Measurements from ENCODE around the gene PFDN6. TPM values are rescaled to one million over a fixed set of nuclear protein-coding genes. Genes with fewer than 3 reads are reported as not detected.

The PFDN6 gene
- total and polyA plus RNA-seq, 2 of the 13 experiments (the other 11 are each of a cell fraction or from before 2014, with no cell fraction given), result 75.5 to 87.0 TPM

- H3K4me2 ChIP-seq (ENCODE audit: low read depth, low read length), result no peak overlapping the region
- no peaks in the 10 kb centered on the region for H3K36me3 ChIP-seq (replicated peaks in 1 of 2; ENCODE audit: control insufficient read depth in 1 of 2, insufficient read depth in 2 of 2, low read length in 2 of 2)
- peaks cover 0 to 6% of the 10 kb centered on the region in 2 experiments; a peak in 1 of 5 replicates for H3K27me3 ChIP-seq (ENCODE audit: control insufficient read depth in 1 of 2, insufficient read depth in 2 of 2, low read length in 2 of 2)
- peaks cover 4% of the 10 kb centered on the region; the same call in 1 of the 2 replicates for H3K4me1 ChIP-seq (ENCODE audit: insufficient read depth, low read length)
- TF ChIP-seq RAD51 (IDR thresholded peaks at IDR 0.05; ENCODE audit: borderline replicate concordance) (no peak), NFKB2 (CRISPR knock-in tag; IDR thresholded peaks at IDR 0.05; ENCODE audit: borderline replicate concordance) (no peak), PRDM10 (CRISPR knock-in tag; IDR thresholded peaks at IDR 0.05; ENCODE audit: low read depth) (no peak), HOXA9 (CRISPR knock-in tag; IDR thresholded peaks at IDR 0.05; ENCODE audit: borderline replicate concordance) (no peak), MIER2 (CRISPR knock-in tag; IDR thresholded peaks at IDR 0.05) (no peak), ZFY (CRISPR knock-in tag; IDR thresholded peaks at IDR 0.05) (no peak), ATF7-NPFF (CRISPR knock-in tag; IDR thresholded peaks at IDR 0.05; ENCODE audit: low read depth) (no peak), ZNF776 (CRISPR knock-in tag; IDR thresholded peaks at IDR 0.05) (no peak), MATR3 (CRISPR knock-in tag; IDR thresholded peaks at IDR 0.05) (no peak), ZNF468 (CRISPR knock-in tag; IDR thresholded peaks at IDR 0.05) (no peak), SP1 (IDR thresholded peaks at IDR 0.05) (no peak), SP1 (CRISPR knock-in tag; IDR thresholded peaks at IDR 0.05) (no peak), TP53 (CRISPR knock-in tag; conservative IDR thresholded peaks at IDR 0.05) (no peak), ZNF530 (CRISPR knock-in tag; IDR thresholded peaks at IDR 0.05; ENCODE audit: low read depth) (no peak), ZNF30 (CRISPR knock-in tag; IDR thresholded peaks at IDR 0.05) (no peak), IKZF1 (IDR thresholded peaks at IDR 0.05) (no peak), PHF21A (CRISPR knock-in tag; IDR thresholded peaks at IDR 0.05) (no peak), ZNF772 (CRISPR knock-in tag; IDR thresholded peaks at IDR 0.05) (no peak), RNF219 (CRISPR knock-in tag; IDR thresholded peaks at IDR 0.05) (no peak)
- 59% methylated on average over 10 of the region's 10 CpGs for WGBS (ENCODE audit: low lambda C conversion rate)
- in situ Hi-C loops (cut with HindIII; ENCODE audit: extremely low pct_ligation_motif_present, low pct_unique_long_range_greater_than_20kb) (no loop called here), intact Hi-C loops (cut with micrococcal nuclease; ENCODE audit: unreplicated experiment) (no loop called here)
- POLR2A ChIA-PET, result no interaction called here
- H3K4me3 ChIP-seq (replicated peaks in 1 of 3; ENCODE audit: insufficient read depth in 1 of 3, low read depth in 2 of 3, low read length in 3 of 3), result no peak overlapping the region
- no peak overlapping the region for H3K9ac ChIP-seq (ENCODE audit: insufficient read depth, low read depth, low read length)
- no peaks in the 10 kb centered on the region for H3K79me2 ChIP-seq (ENCODE audit: insufficient read depth, low read length)
- H4K20me1 ChIP-seq (ENCODE audit: insufficient read depth, low read length), result no peaks in the 10 kb centered on the region
- FAIRE-seq (no peak), DNase-seq (ENCODE audit: low spot score) (no peak), ATAC-seq (no peak)
- H3K27ac ChIP-seq (ENCODE audit: extremely low read length, insufficient read depth, low read length), result no peak overlapping the region
- no peak overlapping the region for H2AFZ ChIP-seq (ENCODE audit: low read length)
- no TSS peak for BruUV-seq (replicated peaks)
- H3K9me3 ChIP-seq (ENCODE audit: low read length), result no peaks in the 10 kb centered on the region
- CTCF ChIA-PET (ENCODE audit: low intra/inter-chr PET ratio, low total read pairs), result no interaction called here
Measured at GRCh38 chr6:33330736-33331135, 41.3 kb downstream of the PFDN6 start.
